Naive thymus-derived CD4-positive, alpha-beta T cell (primary cell): ENCODE data around the gene AKTIP. TPM values are rescaled to one million over a fixed set of nuclear protein-coding genes. Genes with fewer than 3 reads are reported as not detected.

ENCODE experiments used
- ATAC-seq: fragments of 150-1000 bp; cut with Tn5 transposase; 2 replicates; pipeline ENCODE4 v1.10.0; 2021; ENCODE audit warnings: mild to moderate bottlenecking, moderate library complexity
- CTCF ChIA-PET: fragments of 350-600 bp; sonication (Branson Sonifier 250); formaldehyde crosslinking; loops from one replicate; lab custom pipeline; 2021; ENCODE audit warnings: antibody characterized with exemption; lab: Charles Lee
- POLR2A ChIA-PET: fragments of 350-600 bp; sonication (Branson Sonifier 250); formaldehyde crosslinking; loops from one replicate; lab custom pipeline; 2021; ENCODE audit warnings: antibody characterized with exemption, inconsistent platforms; lab: Charles Lee
- DNase-seq, 9 donors: peaks; one replicate each; pipeline versions ENCODE4 v3.0.0 to v3.0.0-alpha.2; 2020 to 2022; ENCODE audit warnings: mixed read lengths in 1 of 9
- H3K27ac ChIP-seq: one replicate; pipeline ENCODE4 v1.7.0; 2013; ENCODE audit warnings: mild to moderate bottlenecking, low read depth, low read length, moderate library complexity
- H3K27me3 ChIP-seq, 2 donors: one replicate each; pipeline ENCODE4 v1.7.0; 2013; ENCODE audit warnings: low read length in 2 of 2, mild to moderate bottlenecking in 2 of 2, moderate library complexity in 2 of 2; ENCODE audit not compliant: control insufficient read depth in 2 of 2, insufficient read depth in 2 of 2
- H3K36me3 ChIP-seq, 3 experiments: 1 replicate in 2 of 3; 2 replicates in 1 of 3; pipeline ENCODE4 v1.7.0; 2013; ENCODE audit warnings: low read length in 3 of 3, mild to moderate bottlenecking in 3 of 3, moderate library complexity in 1 of 3; ENCODE audit not compliant: insufficient read depth in 3 of 3, control insufficient read depth in 2 of 3
- H3K4me1 ChIP-seq, 2 donors: one replicate each; pipeline ENCODE4 v1.7.0; 2013; ENCODE audit warnings: low read length in 2 of 2, mild to moderate bottlenecking in 2 of 2, moderate library complexity in 1 of 2; ENCODE audit not compliant: control insufficient read depth in 2 of 2, insufficient read depth in 2 of 2
- H3K4me3 ChIP-seq: 2 replicates; pipeline ENCODE4 v1.7.0; 2013; ENCODE audit warnings: mild to moderate bottlenecking, low read length
- H3K9me3 ChIP-seq, 3 experiments: 1 replicate in 2 of 3; 2 replicates in 1 of 3; pipeline ENCODE4 v1.7.0; 2013; ENCODE audit warnings: low read length in 3 of 3; ENCODE audit not compliant: control insufficient read depth in 2 of 3
- H3K27ac Mint-ChIP-seq, 9 donors: one replicate each; pipeline ENCODE4 v1.8.0; 2020 to 2022; ENCODE audit warnings: mixed read lengths in 9 of 9, mild to moderate bottlenecking in 8 of 9, moderate library complexity in 5 of 9, inconsistent platforms in 2 of 9
- H3K27me3 Mint-ChIP-seq, 5 donors: one replicate each; pipeline ENCODE4 v1.8.0; 2021 to 2022; ENCODE audit warnings: mixed read lengths in 5 of 5, mild to moderate bottlenecking in 1 of 5
- H3K36me3 Mint-ChIP-seq, 5 donors: one replicate each; pipeline ENCODE4 v1.8.0; 2020 to 2022; ENCODE audit warnings: mixed read lengths in 5 of 5, mild to moderate bottlenecking in 3 of 5, inconsistent platforms in 1 of 5
- H3K4me1 Mint-ChIP-seq, 7 donors: one replicate each; pipeline ENCODE4 v1.8.0; 2020 to 2022; ENCODE audit warnings: mixed read lengths in 7 of 7, mild to moderate bottlenecking in 3 of 7, inconsistent platforms in 1 of 7
- H3K4me3 Mint-ChIP-seq, 10 donors: one replicate each; pipeline ENCODE4 v1.8.0; 2020 to 2022; ENCODE audit warnings: mild to moderate bottlenecking in 10 of 10, mixed read lengths in 10 of 10, moderate library complexity in 6 of 10, inconsistent platforms in 2 of 10
- H3K9me3 Mint-ChIP-seq, 11 donors: one replicate each; pipeline ENCODE4 v1.8.0; 2020 to 2022; ENCODE audit warnings: mixed read lengths in 11 of 11, mild to moderate bottlenecking in 4 of 11, inconsistent platforms in 1 of 11, moderate library complexity in 1 of 11
- intact Hi-C, 2 donors: fragments of 100-400 bp; cut with micrococcal nuclease; formaldehyde crosslinking; loops; one replicate each; pipeline ENCODE4 v1.15.1; 2023
- polyA plus RNA-seq, 2 donors: library from polyadenylated mRNA; unstranded; fragments of 300-500 nt; fragmentation: Illumina TruSeq; gene quantifications; one replicate each; pipeline ENCODE4 v1.2.3, GENCODE V29; 2021
- total RNA-seq, 6 experiments: library from RNA in 5 of 6; stranded (reverse) in 5 of 6; gene quantifications; 1 replicate in 5 of 6; 2 replicates in 1 of 6; pipeline ENCODE4 v1.2.3 and lab custom pipeline; 2021 to 2026

Gene AKTIP
- 100 to 1,000 TPM in 2 of 5 experiments, 10 to 100 TPM in 3; 42.9 to 122 (median 66.7) TPM for total RNA-seq
- polyA plus RNA-seq = 100 to 1,000 TPM; 102 to 130 TPM
- 56.1 reads per million, percentile 74 among the genes with 10 or more reads in this experiment for total RNA-seq (lab: John Stamatoyannopoulos, UW)

- no peaks in the 10 kb centered on the region for H3K27me3 ChIP-seq
- POLR2A ChIA-PET = interaction anchor here (0.6 to 4.8 kb wide), 18 partner anchors 9 to 219 kb away, joined by 3 to 136 read pairs (median 5); partner anchors contain the start of gene RBL2
- H3K4me3 ChIP-seq = peak within 1 kb of the TSS; percentile 66
- Mint-ChIP-seq H3K9me3 (peaks cover 0 to 1% (median 0%) of the 10 kb centered on the region in 11 donors), H3K27ac (peak within 1 kb of the TSS; percentile 91 to 98 (median 94)), H3K36me3 (peaks cover 0 to 31% (median 21%) of the 10 kb centered on the region in 5 donors), H3K4me3 (peak within 1 kb of the TSS; percentile 86 to 100 (median 97)), H3K27me3 (no peaks in the 10 kb centered on the region), H3K4me1 (peaks cover 37 to 61% (median 50%) of the 10 kb centered on the region in 7 donors)
- H3K9me3 ChIP-seq = no peaks in the 10 kb centered on the region
- intact Hi-C loops = loop anchor here (1.0 to 5.0 kb wide), 12 partner anchors 14 to 448 kb away; partner anchors contain the start of genes FTO (in 2 of the 2) and CHD9 (in 1 of the 2)
- ATAC-seq = peak; percentile 19
- DNase-seq = peak in 5 of 9 donors; percentile 25 to 38 (median 31)
- peaks cover 25 to 38% of the 10 kb centered on the region in 2 donors for H3K4me1 ChIP-seq
- CTCF ChIA-PET = interaction anchor here (0.9 kb wide), 1 partner anchor 67 kb away, joined by 4 read pairs; no protein-coding TSS in a partner anchor
- H3K36me3 ChIP-seq = peaks cover 0 to 17% (median 0%) of the 10 kb centered on the region in 3 experiments
- H3K27ac ChIP-seq = peak within 1 kb of the TSS; percentile 80
These were observed at the start of gene AKTIP for GRCh38 chr16:53502331-53503269. TSS of gene AKTIP (minus strand) at chr16:53503209. CDS start at chr16:53500259, 2,950 bp downstream.

- peaks cover 0 to 1% (median 0%) of the 10 kb centered on the region in 5 donors for H3K36me3 Mint-ChIP-seq
- intact Hi-C loops = loop anchor here (2.0 to 10.0 kb wide), 7 partner anchors 159 to 1405 kb away; no protein-coding TSS in a partner anchor
- H3K27me3 Mint-ChIP-seq = peaks cover 17 to 44% (median 19%) of the 10 kb centered on the region in 5 donors
- no peak overlapping the region for H3K27ac ChIP-seq
- H3K4me1 ChIP-seq = peaks cover 8 to 15% of the 10 kb centered on the region in 2 donors
- H3K27ac Mint-ChIP-seq = no peak overlapping the region
- H3K9me3 Mint-ChIP-seq = no peaks in the 10 kb centered on the region
- POLR2A ChIA-PET = interaction anchor here (0.6 to 0.7 kb wide), 2 partner anchors 14 to 1151 kb away, joined by 3 read pairs; no protein-coding TSS in a partner anchor
- CTCF ChIA-PET = interaction anchor here (0.6 to 1.8 kb wide), 11 partner anchors 9 to 1921 kb away, joined by 3 to 6 read pairs (median 3); no protein-coding TSS in a partner anchor
- no peaks in the 10 kb centered on the region for H3K9me3 ChIP-seq
- DNase-seq (peak in 8 of 9 donors; percentile 33 to 66 (median 52)), ATAC-seq (peak; percentile 71)
- H3K36me3 ChIP-seq = no peaks in the 10 kb centered on the region
- H3K4me3 Mint-ChIP-seq = peak overlapping the region in 1 of 10 donors; percentile 7
- peaks cover 11 to 39% (median 27%) of the 10 kb centered on the region in 7 donors for H3K4me1 Mint-ChIP-seq
- H3K27me3 ChIP-seq = peaks cover 0 to 8% of the 10 kb centered on the region in 2 donors
- no peak overlapping the region for H3K4me3 ChIP-seq
These were observed 47.1 kb upstream of the AKTIP start for GRCh38 chr16:53549970-53550690.

- Mint-ChIP-seq H3K4me3 (peak overlapping the region in 1 of 10 donors; percentile 35), H3K27ac (peak overlapping the region in 1 of 9 donors; percentile 14), H3K9me3 (no peaks in the 10 kb centered on the region), H3K4me1 (peaks cover 15 to 51% (median 44%) of the 10 kb centered on the region in 7 donors), H3K27me3 (peaks cover 19 to 44% (median 32%) of the 10 kb centered on the region in 5 donors), H3K36me3 (peaks cover 0 to 2% (median 0%) of the 10 kb centered on the region in 5 donors)
- POLR2A ChIA-PET = no interaction called here
- DNase-seq = peak in 1 of 9 donors; percentile 13
- Histone ChIP-seq H3K4me3 (no peak overlapping the region), H3K27ac (no peak overlapping the region), H3K4me1 (peaks cover 14 to 26% of the 10 kb centered on the region in 2 donors), H3K9me3 (no peaks in the 10 kb centered on the region), H3K27me3 (peaks cover 0 to 8% of the 10 kb centered on the region in 2 donors), H3K36me3 (no peaks in the 10 kb centered on the region)
- no peak for ATAC-seq
- intact Hi-C loops = no loop called here
- CTCF ChIA-PET = interaction anchor here (1.6 kb wide), 1 partner anchor 10 kb away, joined by 4 read pairs; no protein-coding TSS in a partner anchor
These were observed 44.0 kb upstream of the AKTIP start for GRCh38 chr16:53546988-53547391.

GRCh38 chr16:53545433-53545832, 42.4 kb upstream of the AKTIP start:
- no peaks in the 10 kb centered on the region for H3K9me3 ChIP-seq
- Mint-ChIP-seq H3K4me1 (peaks cover 15 to 51% (median 41%) of the 10 kb centered on the region in 7 donors), H3K9me3 (no peaks in the 10 kb centered on the region), H3K4me3 (peak overlapping the region; percentile 51 to 87 (median 71)), H3K27me3 (peaks cover 20 to 47% (median 20%) of the 10 kb centered on the region in 5 donors), H3K36me3 (peaks cover 0 to 2% (median 0%) of the 10 kb centered on the region in 5 donors), H3K27ac (peak overlapping the region in 8 of 9 donors; percentile 23 to 81 (median 55))
- ATAC-seq (peak; percentile 88), DNase-seq (peak; percentile 18 to 86 (median 75))
- intact Hi-C loops = loop anchor here (1.0 kb wide), 1 partner anchor 27 kb away; no protein-coding TSS in a partner anchor
- no peak overlapping the region for H3K27ac ChIP-seq
- H3K36me3 ChIP-seq = no peaks in the 10 kb centered on the region
- POLR2A ChIA-PET = interaction anchor here (1.0 to 2.3 kb wide), 4 partner anchors 27 to 110 kb away, joined by 3 to 13 read pairs (median 3); no protein-coding TSS in a partner anchor
- CTCF ChIA-PET = interaction anchor here (0.7 to 1.2 kb wide), 4 partner anchors 9 to 489 kb away, joined by 3 to 5 read pairs (median 4); no protein-coding TSS in a partner anchor
- peaks cover 0 to 2% of the 10 kb centered on the region in 2 donors for H3K27me3 ChIP-seq
- H3K4me3 ChIP-seq = no peak overlapping the region
- peaks cover 14 to 26% of the 10 kb centered on the region in 2 donors for H3K4me1 ChIP-seq

- intact Hi-C loops = no loop called here
- ATAC-seq = no peak
- no peaks in the 10 kb centered on the region for H3K36me3 ChIP-seq
- H3K4me1 ChIP-seq = peaks cover 21 to 26% of the 10 kb centered on the region in 2 donors
- Mint-ChIP-seq H3K27ac (no peak overlapping the region), H3K36me3 (peaks cover 0 to 3% (median 0%) of the 10 kb centered on the region in 5 donors), H3K4me3 (no peak overlapping the region), H3K9me3 (peaks cover 0 to 5% (median 0%) of the 10 kb centered on the region in 11 donors), H3K27me3 (peaks cover 8 to 35% (median 13%) of the 10 kb centered on the region in 5 donors), H3K4me1 (peaks cover 10 to 43% (median 36%) of the 10 kb centered on the region in 7 donors)
- CTCF ChIA-PET = no interaction called here
- DNase-seq = no peak
- no peak overlapping the region for H3K4me3 ChIP-seq
- H3K27ac ChIP-seq = no peak overlapping the region
- H3K27me3 ChIP-seq = no peaks in the 10 kb centered on the region
- H3K9me3 ChIP-seq = no peaks in the 10 kb centered on the region
- POLR2A ChIA-PET = no interaction called here
These were observed 39.3 kb upstream of the AKTIP start for GRCh38 chr16:53542283-53542682.
